Neural progenitor cell (in vitro differentiated cells): Measurements from ENCODE around the gene ZBTB7B.

Experiments
- CTCF ChIP-seq: fragments of 200-600 bp; sonication (generic); IDR thresholded peaks from 2 replicates; pipeline ENCODE4 v1.5.1; 2017; ENCODE audit warnings: antibody characterized with exemption, mild to moderate bottlenecking
- EZH2 ChIP-seq: fragments of 200-600 bp; sonication (generic); IDR thresholded peaks from 2 replicates; pipeline ENCODE4 v1.6.1; 2017; ENCODE audit warnings: antibody characterized with exemption, mild to moderate bottlenecking, moderate library complexity
- EZH2phosphoT487 ChIP-seq: fragments of 200-600 bp; sonication (generic); IDR thresholded peaks from 2 replicates; pipeline ENCODE4 v1.6.1; 2017; ENCODE audit warnings: antibody characterized with exemption

- no peak for TF ChIP-seq CTCF
- TF ChIP-seq EZH2 = no peak
- no peak for TF ChIP-seq EZH2phosphoT487
Measured at GRCh38 chr1:155022927-155023236, 20.3 kb downstream of the ZBTB7B start.
